GM19193 (cell line): ENCODE data around the gene RARG.
A peak's percentile ranks its signal among the peaks of the same experiment; 100 is the strongest.

Source experiments
- POLR2A ChIP-seq: IDR thresholded peaks from 4 replicates; pipeline ENCODE4 v1.6.1; 2011; ENCODE audit not compliant: insufficient read depth, insufficient read length; ENCODE audit errors: extremely low read depth

RARG gene

DNA sequence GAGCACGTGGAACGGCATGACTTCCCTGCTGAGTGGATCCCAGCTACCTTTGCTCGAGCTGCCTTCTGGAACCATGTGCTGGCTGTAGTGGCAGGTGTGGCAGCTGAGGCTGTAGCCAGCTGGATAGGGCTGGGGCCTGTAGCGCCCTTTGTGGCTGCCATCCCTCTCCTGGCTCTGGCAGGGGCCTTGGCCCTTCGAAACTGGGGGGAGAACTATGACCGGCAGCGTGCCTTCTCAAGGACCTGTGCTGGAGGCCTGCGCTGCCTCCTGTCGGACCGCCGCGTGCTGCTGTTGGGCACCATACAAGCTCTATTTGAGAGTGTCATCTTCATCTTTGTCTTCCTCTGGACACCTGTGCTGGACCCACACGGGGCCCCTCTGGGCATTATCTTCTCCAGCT lies 21.3 kb upstream of the RARG start:
- TF ChIP-seq POLR2A, result no peak

DNA sequence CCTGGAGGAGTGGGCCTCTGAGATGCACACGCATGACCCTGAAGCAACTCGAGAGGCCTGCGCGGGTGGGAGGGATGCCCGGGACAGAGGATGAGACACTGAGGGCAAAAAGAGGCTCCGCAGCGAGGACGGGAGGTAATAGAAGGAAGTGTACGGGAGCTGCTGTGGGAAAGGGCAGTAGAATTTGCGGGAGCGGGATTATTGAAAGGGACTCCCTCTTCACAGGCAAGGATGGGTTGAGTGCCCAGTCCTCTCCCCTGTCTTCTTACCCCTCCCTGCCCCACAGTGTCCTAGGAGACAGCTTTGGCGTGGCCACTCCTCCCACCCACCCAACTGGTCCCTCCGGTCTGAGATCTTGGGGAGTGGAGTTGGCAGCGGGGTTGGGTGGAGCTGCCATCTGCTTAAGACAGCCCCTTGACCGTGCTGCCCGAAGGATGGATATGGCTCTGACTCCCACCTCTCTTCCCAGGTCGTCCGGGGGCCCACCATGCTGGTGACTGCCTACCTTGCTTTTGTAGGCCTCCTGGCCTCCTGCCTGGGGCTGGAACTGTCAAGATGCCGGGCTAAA lies 20.4 kb upstream of the RARG start:
- TF ChIP-seq POLR2A, result no peak

DNA sequence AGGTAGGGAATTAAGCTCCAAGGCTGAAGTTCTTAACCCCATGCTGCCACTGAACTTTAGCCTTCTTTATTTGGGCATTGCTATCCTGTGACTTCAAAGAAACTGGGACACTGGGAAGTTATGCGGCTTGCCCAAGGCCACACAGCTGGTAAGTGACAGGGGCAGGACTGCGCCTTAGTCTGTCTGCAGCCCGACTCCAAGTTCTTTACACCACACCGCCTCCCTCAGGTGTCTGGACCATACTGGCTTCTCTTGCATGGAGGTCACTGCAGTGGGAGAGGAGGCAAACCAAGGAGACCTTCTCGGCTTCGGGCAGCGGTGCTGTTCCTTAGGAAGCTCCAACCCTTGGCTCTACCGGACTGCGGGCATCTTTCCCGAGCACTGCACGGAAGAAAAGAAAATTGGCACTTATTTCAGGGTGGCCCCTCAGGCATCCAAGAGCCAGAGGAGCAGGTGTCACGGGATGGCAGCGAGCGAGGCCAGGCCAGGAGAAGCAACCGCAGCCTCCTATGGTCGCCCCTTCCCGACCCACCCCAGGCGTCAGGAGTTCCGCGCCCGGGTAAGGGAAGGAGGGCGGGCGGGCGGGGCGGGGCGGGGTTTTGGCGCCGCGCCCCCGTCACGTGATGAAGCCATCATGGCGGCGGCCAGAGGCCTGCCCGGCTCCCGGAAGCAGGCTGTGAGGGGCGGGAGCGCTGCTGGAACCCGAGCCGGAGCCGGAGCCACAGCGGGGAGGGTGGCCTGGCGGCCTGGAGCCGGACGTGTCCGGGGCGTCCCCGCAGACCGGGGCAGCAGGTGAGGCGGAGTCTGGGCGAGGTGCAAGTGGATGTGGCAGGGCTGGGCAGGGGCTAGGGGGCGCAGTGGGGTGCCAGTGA lies 19.7 kb upstream of the RARG start:
- TF ChIP-seq POLR2A, result peak; percentile 90

DNA sequence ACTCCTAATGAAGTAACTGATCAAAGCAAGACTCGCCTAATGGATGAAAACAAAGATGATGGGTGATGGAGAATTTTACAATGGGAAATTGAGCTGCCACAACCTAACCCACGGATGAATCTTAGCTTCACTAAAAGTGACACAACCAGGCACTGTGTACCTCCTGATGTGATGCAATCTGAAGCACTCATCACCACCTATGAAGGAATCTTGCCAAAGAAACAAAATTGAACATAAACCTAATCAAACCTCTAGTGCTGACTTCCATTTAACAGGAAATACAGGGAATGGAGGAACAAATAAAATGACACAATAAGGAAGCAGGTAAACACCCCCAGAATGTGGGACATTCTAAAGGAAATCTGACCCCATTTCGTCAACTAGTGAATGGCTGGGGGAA lies 13.3 kb upstream of the RARG start:
- TF ChIP-seq POLR2A, result no peak

DNA sequence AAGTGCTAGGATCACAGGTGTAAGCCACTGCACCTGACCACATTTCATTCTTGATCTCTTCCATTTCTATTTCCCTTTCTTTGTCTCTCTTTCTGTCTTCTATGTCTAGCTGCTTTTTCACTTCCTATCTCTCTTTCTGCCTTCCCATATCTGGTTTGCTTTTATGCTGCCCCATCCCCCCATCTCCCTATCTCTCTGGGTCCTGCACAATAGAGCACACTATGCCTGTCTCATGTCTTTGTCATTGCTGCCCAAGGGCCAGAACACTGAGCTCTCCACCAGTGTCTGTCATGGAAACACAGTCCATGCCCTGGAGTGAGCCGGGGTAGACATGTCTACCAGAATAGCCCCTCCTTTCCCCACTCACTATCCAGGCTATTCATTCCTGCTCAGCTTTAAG lies 12.3 kb upstream of the RARG start:
- no peak for TF ChIP-seq POLR2A

DNA sequence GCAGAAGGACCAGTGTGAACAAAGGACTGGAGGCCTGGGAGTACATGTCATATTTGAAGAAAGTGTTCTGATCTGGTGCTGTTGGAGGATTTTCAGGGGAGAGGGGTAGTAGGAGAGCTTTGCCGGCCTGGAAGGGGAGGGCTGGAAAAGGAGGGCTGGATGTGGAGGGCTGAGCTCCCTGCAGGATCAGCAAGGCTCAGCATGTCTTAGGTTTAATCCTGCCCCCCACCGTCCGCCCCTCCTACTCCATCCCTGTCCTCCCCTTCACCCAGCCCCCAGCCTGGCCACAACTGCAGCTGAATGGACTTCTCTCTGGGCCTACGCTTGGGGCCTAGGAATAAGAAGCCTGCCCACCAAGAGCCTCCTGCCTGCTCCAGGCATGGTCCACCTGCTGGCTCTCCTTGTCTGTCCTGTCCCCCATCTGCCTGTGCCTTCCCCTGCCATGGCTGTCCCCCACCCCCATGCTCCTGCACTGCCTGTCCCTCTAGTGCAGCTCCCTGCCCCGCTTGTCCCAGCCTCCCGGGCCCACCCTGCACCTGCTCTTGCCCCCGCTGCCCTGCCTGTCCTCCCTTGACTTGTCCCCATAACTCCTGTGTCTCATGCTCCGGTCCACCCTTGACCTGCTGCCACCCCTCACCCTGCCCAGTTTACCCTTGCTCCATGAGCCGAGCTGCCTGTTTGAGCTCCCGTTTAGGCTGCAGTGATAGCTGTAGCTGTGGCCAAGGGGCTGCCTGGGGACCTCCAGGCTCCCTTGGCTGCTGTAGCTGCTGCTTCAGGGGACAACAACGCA lies 9.8 kb upstream of the RARG start:
- no peak for TF ChIP-seq POLR2A

DNA sequence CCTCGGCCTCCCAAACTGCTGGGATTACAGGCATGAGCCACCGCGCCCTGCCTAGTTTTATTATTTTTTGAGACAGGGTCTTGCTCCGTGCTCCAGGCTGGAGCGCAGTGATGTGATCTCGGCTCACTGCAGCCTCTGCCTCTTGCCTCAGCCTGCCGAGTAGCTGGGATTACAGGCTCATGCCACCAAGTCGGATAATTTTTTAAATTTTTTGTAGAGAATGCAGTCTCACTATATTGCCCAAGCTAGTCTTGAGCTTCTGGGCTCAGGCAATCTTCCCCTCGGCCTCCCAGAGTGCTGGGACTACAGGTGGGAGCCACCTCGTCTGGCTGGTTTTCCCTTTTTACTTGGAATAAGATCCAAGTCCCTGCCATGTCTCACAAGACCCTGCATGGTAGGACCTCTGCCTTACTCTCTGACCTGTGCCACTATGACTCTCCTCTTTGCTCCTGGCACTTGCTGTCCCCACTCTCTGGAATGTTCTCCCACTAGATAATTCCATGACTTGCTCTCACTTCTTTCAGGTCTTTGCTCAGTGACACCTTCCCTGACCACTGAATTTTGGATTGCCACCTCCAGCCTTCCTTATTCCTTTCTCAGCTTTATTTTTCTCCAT lies 7.7 kb upstream of the RARG start:
- no peak for TF ChIP-seq POLR2A

DNA sequence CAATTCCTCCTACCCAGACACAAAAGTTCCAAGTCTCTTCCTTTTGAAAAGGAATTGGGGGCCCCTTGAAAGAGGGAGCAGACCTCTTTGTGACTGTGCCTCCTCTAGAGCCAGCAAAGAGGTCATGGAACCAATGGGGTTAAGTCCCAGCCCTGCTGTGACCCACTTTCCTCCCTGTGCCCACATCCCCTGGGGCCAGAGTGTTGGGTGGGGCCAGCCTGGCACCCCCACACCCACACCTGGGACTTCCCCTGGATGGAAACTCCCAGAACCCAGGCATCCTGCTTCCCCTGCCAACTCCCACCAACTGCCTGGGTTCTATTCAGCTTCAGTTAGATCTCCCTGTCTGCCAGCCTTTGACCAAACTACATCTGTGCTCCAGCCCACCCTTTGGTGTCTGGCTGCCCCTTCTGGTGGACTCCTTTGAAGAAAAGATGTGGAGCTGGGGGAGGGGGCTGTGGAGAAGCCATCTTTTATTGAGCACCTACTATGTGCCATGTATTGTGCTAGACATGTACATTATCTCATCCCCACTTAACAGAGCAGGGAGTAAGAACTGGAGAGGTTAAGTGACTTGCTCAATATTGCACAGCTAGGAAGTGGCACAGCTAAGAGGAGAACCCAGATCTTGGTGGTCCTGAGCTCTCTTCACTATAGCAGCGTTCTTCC lies 4.6 kb upstream of the RARG start:
- no peak for TF ChIP-seq POLR2A

DNA sequence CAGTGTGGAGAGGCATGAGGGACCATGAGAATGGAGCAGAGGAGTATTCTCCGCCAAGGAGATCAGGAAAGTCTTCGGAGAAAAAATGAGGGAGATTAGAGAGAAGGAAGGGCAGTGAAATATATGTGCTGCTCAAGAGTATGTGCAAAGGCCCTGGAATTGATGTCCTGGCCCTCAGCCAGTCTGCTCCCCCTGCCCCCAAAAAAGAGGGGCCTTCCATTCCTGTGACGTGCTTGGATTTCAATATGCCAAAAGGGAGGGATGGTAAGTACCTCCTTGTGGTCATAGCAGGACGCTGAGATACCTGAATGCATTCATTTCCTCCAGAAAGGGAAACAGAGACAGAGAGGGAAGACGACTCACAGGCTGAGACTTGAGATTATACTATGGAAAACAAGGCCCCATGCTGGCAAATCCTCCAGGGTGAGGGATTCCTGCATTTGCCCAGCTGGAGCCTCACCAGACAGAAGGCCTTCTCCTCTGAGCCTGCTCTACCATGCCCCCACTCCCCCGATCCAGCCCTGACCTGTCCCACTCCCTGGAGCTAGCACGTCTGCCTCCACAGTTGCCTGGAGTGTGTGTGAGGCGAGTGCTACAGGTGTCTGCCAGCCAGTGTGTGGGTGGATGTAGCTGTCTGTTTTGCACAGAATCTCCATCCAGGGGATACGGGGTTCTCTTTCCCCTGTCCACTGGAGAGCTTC lies 3.9 kb upstream of the RARG start:
- no peak for TF ChIP-seq POLR2A

DNA sequence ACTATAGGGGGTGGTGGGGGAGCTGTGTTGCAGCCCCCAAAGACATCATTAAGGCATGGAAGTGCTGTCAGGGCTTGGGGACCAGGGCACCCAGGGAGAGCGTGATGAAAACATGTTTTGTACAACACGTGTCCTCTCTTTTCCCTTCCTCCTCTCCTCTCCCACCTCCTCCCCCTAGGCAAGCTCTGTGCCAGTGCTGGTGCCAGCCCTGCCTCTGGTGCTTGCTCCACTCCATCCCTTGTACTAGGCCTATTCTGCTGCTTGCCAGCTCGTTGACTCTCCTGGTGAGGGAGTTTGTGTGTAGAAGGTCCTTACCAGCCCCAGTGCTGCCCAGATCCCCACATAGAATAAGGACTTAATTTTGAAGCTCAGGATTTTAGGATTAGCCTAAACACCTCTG lies 3.2 kb upstream of the RARG start:
- TF ChIP-seq POLR2A, result no peak

DNA sequence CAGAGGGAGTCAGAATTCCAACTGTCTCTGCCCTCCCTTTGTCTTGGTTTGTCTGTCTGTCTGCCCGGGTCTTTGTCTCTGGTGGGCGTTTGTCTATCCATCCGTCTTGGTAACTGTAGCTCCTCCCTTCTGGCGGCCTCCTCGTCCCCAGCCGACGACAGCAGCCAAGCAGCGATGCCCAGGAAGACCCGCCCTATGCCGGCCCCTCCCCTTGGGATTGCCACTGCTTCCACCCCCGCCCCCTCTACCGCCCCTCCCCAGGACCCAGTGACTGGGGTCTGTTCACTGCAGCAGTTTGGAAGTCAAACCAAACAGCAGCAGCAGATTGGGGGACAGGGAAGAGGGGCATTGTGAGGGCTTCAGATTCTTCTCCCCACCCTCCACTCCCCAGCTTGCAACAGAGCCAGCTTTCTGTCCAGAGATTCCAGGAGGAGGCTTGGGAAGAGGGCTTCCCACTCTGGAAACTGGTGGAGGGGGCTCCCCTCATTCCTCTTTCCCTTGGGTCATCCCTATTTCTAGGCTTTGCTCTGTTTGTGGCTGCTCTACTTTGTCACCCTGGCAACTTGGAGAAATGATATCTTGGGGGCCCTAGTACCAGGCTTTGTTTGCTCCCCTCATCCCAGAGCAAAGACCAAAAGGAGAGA lies 2.4 kb upstream of the RARG start:
- no peak for TF ChIP-seq POLR2A

DNA sequence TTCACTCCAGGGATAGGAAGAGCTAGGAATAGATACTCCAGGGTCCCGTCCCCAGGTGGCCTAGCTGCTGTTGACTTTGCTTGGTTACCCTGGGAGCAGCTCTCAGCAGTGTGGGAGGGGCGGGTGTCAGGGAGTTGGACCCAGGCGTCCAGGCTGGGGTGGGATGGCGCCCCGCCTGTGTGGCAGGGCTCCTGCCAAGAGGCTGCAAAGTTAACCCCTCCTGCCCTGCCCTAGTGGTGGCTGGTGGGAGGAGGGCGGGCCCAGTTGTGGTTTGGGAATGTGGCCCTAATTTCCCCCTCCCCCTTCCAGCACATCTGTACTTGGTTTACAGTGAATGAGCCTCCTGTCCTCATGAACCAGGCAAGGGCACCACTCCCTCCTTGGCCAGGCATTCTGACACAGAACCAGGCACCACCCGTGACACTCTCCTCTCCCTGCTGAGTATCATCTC lies 1.7 kb upstream of the RARG start:
- TF ChIP-seq POLR2A, result no peak

DNA sequence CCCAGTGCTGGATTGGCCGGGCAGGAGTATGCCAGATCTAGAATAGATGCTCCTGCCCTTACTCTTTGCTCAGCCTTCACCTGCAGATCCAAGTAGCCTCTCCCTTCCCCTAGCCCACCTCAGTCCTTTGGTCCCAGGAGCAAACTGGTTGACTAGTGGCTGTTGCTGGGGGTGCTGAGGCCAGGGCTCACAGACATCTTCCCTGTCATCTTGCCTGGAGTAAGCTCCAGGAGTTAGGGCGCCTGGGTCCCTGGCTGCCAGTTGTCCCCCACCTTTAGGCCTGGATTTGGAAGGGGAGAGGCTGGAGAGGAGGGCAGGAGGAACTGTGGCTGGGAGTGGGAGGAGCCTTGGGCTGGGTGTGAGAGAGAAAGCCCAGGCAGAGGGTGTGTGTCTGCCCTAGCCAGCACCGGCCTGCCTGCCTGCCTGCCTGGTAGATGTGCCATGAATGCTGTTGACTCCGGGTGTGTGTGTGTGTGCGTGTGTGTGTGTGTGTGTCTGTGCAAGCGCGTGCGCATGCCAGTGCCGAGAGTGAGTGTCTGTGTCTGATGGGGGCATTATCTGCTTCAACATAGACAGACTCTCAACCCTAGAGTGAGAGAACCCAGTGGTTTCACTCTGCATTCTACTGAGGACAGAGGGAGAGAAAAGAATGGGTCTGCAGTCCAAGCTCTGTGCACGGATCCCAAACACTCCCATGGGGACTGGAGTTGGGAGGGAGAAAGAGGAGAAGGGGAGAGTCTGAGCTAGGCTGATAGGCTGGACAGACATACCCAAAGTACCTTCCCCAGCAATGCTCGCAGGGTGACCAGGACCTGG lies 845 bp upstream of the RARG start:
- no peak for TF ChIP-seq POLR2A
